ENCODE results near the gene CLASP2.

The CLASP2 gene

DNA sequence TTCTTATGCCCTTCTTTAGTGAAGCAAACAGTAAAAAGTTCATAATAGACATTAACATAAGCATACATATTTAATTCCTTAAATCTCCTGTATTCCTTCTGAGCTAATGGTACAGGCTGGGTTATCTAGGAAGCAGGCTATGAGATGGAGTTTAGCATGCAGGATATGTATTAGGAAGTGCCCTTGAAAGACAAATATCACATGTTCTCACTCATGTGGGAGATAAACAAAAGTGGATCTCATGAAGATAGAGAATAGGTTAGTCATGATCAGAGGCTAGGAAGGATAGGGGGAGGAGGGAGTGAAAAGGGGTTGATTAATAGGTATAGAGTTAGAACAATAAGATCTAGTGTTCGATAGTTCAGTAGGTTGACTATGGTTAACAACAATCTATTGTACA, 105.4 kb downstream of the CLASP2 start:
- TF ChIP-seq, protein P1, sequence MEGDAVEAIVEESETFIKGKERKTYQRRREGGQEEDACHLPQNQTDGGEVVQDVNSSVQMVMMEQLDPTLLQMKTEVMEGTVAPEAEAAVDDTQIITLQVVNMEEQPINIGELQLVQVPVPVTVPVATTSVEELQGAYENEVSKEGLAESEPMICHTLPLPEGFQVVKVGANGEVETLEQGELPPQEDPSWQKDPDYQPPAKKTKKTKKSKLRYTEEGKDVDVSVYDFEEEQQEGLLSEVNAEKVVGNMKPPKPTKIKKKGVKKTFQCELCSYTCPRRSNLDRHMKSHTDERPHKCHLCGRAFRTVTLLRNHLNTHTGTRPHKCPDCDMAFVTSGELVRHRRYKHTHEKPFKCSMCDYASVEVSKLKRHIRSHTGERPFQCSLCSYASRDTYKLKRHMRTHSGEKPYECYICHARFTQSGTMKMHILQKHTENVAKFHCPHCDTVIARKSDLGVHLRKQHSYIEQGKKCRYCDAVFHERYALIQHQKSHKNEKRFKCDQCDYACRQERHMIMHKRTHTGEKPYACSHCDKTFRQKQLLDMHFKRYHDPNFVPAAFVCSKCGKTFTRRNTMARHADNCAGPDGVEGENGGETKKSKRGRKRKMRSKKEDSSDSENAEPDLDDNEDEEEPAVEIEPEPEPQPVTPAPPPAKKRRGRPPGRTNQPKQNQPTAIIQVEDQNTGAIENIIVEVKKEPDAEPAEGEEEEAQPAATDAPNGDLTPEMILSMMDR (IDR thresholded peaks at IDR 0.05; ENCODE audit: borderline replicate concordance, insufficient read depth, low read depth, low read length), result no peak

DNA sequence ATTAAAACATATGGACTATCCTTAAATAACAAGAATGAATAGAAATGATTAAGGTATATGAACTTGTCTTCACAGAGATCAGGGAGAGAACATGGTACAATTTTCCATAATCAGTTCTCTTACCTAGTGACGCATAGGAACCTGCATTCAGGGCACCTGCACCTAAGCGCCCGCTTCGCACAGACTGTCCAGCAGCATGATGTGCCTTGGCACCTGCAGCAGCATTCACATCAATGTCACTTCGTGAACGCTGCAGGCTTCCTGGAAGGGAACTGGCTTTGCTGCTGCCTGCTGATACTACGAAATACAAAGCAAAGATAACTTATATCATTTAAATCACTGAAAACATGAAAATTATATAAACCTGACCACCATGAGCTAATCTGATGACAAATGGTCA, 115.2 kb downstream of the CLASP2 start:
- TF ChIP-seq, protein P1 (IDR thresholded peaks at IDR 0.05; ENCODE audit: borderline replicate concordance, insufficient read depth, low read depth, low read length), result no peak
- H3K4me3 ChIP-seq (ENCODE audit: low read depth, low read length), result no peak overlapping the region

More for the DNA sequence above, 105.4 kb downstream of the CLASP2 start:
- H3K4me3 ChIP-seq (ENCODE audit: low read depth, low read length), result no peak overlapping the region

DNA sequence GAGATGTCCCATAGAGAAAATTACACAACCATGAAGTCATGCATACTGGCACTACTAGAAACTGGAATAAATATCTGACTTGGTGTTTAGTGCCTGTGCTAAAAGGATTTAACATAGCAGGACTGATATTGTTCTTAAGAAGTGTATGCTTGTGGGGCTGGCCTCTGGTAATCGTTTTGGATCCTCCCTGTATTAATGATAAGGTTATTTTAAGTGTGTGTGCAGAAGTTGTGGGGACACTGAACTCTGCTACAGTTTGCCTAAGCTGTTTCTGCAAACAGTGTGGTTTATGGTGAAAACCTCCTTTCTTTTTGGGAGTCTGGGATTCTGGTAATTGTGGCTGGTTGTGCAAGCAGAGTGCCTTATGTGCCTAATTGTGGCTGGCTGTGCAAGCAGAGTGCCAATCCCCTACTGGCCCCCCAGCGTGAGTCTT, 120.8 kb downstream of the CLASP2 start:
- TF ChIP-seq, protein P1 (IDR thresholded peaks at IDR 0.05; ENCODE audit: borderline replicate concordance, insufficient read depth, low read depth, low read length), result no peak
- no peak overlapping the region for H3K4me3 ChIP-seq (ENCODE audit: low read depth, low read length)

DNA sequence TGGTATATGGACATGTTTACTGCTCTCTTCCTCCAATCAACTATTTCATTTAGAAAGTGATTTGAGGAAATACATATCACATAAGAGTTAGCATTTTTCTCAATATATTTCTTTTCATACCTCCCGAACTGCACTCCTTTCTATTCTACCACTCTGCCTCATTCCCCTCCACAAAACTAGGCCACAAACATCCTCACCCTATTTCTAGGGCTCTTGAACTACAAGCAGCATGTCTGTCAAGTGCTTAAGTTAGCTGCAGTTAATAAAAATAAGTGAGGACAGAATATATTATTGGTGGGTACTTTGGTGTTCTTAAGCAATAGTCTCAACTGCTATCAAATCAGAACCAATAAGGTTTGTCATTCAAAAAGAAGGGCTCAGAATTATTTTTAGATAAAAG, 125.1 kb downstream of the CLASP2 start:
- H3K4me3 ChIP-seq (ENCODE audit: low read depth, low read length), result no peak overlapping the region
- TF ChIP-seq, protein P1 (IDR thresholded peaks at IDR 0.05; ENCODE audit: borderline replicate concordance, insufficient read depth, low read depth, low read length), result no peak

DNA sequence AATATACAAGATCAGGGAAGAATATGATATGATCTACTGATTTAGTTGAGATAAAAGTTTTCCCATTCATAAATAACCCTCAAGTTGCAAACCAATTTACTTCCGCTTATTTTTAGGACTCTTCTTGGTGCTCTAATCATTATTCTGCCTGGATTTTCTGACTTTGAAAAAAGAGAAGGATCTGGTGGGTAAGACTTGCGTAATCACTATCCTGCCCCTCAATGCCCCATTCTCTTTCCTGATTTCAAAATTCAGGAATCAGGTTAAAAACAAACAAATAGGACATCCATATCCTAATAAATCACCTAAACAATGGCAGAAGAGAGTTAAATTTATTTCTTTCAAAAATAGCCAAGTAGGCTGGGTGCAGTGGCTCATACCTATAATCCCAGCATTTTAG, 127.5 kb downstream of the CLASP2 start:
- TF ChIP-seq, protein P1 (IDR thresholded peaks at IDR 0.05; ENCODE audit: borderline replicate concordance, insufficient read depth, low read depth, low read length), result no peak
- H3K4me3 ChIP-seq (ENCODE audit: low read depth, low read length), result no peak overlapping the region

DNA sequence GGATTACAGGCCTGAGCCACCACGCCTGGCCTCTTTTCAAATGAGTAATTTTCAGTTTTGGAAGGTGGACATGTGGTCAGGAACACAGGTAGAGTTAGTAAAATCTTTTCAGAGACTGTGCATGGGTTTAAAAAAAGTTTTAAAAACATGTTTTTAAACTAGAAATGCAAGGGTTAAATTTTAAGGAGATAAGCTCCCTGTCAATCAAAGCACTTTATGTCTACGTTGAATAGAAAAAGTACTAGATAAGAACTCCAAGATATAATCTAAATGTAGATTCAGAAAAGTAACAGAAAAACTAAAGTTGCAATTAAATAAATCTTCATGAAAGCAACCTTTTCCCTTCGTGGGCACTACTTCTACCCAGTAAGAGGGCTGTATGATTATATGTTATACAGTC, 131.7 kb downstream of the CLASP2 start:
- TF ChIP-seq, protein P1 (IDR thresholded peaks at IDR 0.05; ENCODE audit: borderline replicate concordance, insufficient read depth, low read depth, low read length), result no peak
- H3K4me3 ChIP-seq (ENCODE audit: low read depth, low read length), result no peak overlapping the region

DNA sequence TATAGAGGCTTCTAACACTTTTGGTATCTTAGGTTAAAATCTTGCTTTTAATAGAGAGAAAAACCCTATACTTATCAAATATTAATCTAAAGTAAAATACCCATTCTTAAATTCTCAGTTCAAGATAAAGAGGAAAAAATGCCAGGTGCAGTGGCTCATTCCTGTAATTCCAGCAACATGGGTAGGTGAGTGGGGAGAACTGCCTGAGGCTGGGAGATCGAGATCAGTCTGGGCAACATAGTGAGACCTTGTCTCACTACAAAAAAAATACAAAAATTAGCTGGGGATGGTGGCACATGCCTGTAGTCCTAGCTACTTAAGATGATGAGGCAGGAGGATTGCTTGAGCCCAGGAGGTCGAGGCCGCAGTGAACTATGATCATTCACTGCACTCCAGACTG, 135.8 kb downstream of the CLASP2 start:
- TF ChIP-seq, protein P1 (IDR thresholded peaks at IDR 0.05; ENCODE audit: borderline replicate concordance, insufficient read depth, low read depth, low read length), result no peak
- H3K4me3 ChIP-seq (ENCODE audit: low read depth, low read length), result no peak overlapping the region

Measured in GM12875 (cell line).